Smooth muscle cell (in vitro differentiated cells): ENCODE results near the gene FMNL2. TPM values are rescaled to one million over a fixed set of nuclear protein-coding genes. Genes with fewer than 3 reads are reported as not detected.
A peak's percentile ranks its signal among the peaks of the same experiment; 100 is the strongest.

Experiments
- DNase-seq: peaks from one replicate; lab custom pipeline; 2025; ENCODE audit not compliant: unreplicated experiment; lab: John Stamatoyannopoulos, UW
- H2AFZ ChIP-seq: fragments of 200-600 bp; sonication (generic); 2 replicates; pipeline ENCODE4 v1.6.0; 2016; ENCODE audit warnings: antibody characterized with exemption, low read depth, mild to moderate bottlenecking
- H3F3A ChIP-seq: fragments of 200-600 bp; sonication (generic); 2 replicates; pipeline ENCODE4 v1.6.0; 2017; ENCODE audit warnings: antibody characterized with exemption, low read depth
- H3K27ac ChIP-seq: fragments of 200-600 bp; sonication (generic); 2 replicates; pipeline ENCODE4 v1.5.1; 2016; ENCODE audit warnings: low read depth, mild to moderate bottlenecking
- H3K27me3 ChIP-seq: fragments of 200-600 bp; sonication (generic); 2 replicates; pipeline ENCODE4 v1.6.1; 2016; ENCODE audit warnings: low read depth, mild to moderate bottlenecking
- H3K36me3 ChIP-seq: fragments of 200-600 bp; sonication (generic); 2 replicates; pipeline ENCODE4 v1.5.1; 2016; ENCODE audit warnings: low read depth
- H3K4me1 ChIP-seq: fragments of 200-600 bp; sonication (generic); 2 replicates; pipeline ENCODE4 v1.5.1; 2016; ENCODE audit warnings: low read depth
- H3K4me2 ChIP-seq: fragments of 200-600 bp; sonication (generic); 2 replicates; pipeline ENCODE4 v1.6.0; 2016; ENCODE audit warnings: mild to moderate bottlenecking
- H3K4me3 ChIP-seq: fragments of 200-600 bp; sonication (generic); 2 replicates; pipeline ENCODE4 v1.5.1; 2016; ENCODE audit warnings: mild to moderate bottlenecking
- H3K79me2 ChIP-seq: fragments of 200-600 bp; sonication (generic); 2 replicates; pipeline ENCODE4 v1.6.0; 2016; ENCODE audit warnings: low read depth, mild to moderate bottlenecking
- H3K9ac ChIP-seq: fragments of 200-600 bp; sonication (generic); 2 replicates; pipeline ENCODE4 v1.6.0; 2016; ENCODE audit warnings: low read depth
- H3K9me3 ChIP-seq: fragments of 200-600 bp; sonication (generic); replicated peaks from 2 replicates; pipeline ENCODE4 v1.5.1; 2016; ENCODE audit warnings: low read depth
- H4K20me1 ChIP-seq: fragments of 200-600 bp; sonication (generic); 2 replicates; pipeline ENCODE4 v1.6.0; 2016; ENCODE audit warnings: low read depth
- WGBS: methylation state at CpG from one replicate; pipeline ENCODE4 v1.1.7; 2016; ENCODE audit warnings: low lambda C conversion rate; 5-methylcytosine and 5-hydroxymethylcytosine counted together
- polyA plus RNA-seq: library from polyadenylated mRNA; unstranded; fragments of >200 nt; fragmentation: Nextera tagmentation; extraction: Ambion mirVana; gene quantifications from 2 replicates; pipeline ENCODE4 v1.2.1, GENCODE V29; 2016
- total RNA-seq: library from RNA; depleted of rRNA; stranded (reverse); fragments of >200 nt; gene quantifications from 2 replicates; pipeline ENCODE4 v1.2.3, GENCODE V29; 2014
- TF ChIP-seq, protein P1 (sequence below): fragments of 200-600 bp; sonication (generic); IDR thresholded peaks from 2 replicates; pipeline ENCODE4 v1.5.1; 2017; ENCODE audit warnings: borderline replicate concordance, mild to moderate bottlenecking, antibody characterized with exemption; ENCODE audit not compliant: insufficient read depth, poor library complexity, severe bottlenecking

The FMNL2 gene
- total and polyA plus RNA-seq, 2 experiments from 2014 or later: 7.4 to 37.3 TPM

DNA sequence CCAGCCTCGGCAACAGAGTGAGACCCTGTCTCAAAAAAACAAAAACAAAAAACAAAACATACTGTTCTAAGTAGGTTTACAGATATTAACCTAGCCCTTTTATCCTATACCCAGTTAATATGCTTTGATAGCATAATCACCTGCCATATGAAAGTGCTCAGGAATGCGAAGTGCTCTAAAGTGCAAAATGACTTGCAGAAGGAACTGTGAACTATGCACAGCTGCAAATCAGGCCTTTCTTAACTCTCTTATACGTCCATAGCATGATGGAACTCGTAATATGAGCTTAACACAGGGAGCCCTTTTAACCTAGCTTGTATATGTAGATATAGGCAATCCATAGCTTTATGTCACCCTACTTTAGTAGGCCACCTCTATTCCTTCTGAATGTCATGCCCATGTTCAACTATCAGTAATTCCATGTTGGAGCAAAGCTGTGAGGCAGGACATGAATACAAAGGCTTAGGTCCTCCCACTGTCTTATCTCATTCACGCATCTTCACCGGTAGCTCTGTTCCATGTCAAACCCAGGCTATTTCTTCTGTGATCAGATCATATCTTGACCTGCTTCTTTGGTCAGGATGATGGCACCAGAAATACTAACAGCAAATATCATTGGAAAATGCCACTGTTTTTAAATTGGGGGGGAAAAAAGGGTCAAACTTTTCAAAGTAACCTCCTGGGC, 309.4 kb downstream of the FMNL2 start:
- H3K27ac ChIP-seq: no peak overlapping the region
- WGBS: 88% methylated on average over 6 of the region's 6 CpGs
- no peak overlapping the region for H3K4me2 ChIP-seq
- H3K4me3 ChIP-seq: no peak overlapping the region
- no peaks in the 10 kb centered on the region for H4K20me1 ChIP-seq
- no peak overlapping the region for H3K9ac ChIP-seq
- no peaks in the 10 kb centered on the region for H3K27me3 ChIP-seq
- no peaks in the 10 kb centered on the region for H3K79me2 ChIP-seq
- H3K36me3 ChIP-seq: no peaks in the 10 kb centered on the region
- H3F3A ChIP-seq: peaks cover 7% of the 10 kb centered on the region
- H3K9me3 ChIP-seq: no peaks in the 10 kb centered on the region
- H2AFZ ChIP-seq: no peak overlapping the region
- no peak for DNase-seq
- TF ChIP-seq, protein P1, sequence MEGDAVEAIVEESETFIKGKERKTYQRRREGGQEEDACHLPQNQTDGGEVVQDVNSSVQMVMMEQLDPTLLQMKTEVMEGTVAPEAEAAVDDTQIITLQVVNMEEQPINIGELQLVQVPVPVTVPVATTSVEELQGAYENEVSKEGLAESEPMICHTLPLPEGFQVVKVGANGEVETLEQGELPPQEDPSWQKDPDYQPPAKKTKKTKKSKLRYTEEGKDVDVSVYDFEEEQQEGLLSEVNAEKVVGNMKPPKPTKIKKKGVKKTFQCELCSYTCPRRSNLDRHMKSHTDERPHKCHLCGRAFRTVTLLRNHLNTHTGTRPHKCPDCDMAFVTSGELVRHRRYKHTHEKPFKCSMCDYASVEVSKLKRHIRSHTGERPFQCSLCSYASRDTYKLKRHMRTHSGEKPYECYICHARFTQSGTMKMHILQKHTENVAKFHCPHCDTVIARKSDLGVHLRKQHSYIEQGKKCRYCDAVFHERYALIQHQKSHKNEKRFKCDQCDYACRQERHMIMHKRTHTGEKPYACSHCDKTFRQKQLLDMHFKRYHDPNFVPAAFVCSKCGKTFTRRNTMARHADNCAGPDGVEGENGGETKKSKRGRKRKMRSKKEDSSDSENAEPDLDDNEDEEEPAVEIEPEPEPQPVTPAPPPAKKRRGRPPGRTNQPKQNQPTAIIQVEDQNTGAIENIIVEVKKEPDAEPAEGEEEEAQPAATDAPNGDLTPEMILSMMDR: no peak
- peaks cover 5% of the 10 kb centered on the region for H3K4me1 ChIP-seq

- Histone ChIP-seq H3K4me3 (no peak overlapping the region), H3K9me3 (no peaks in the 10 kb centered on the region), H3K4me2 (peak overlapping the region; percentile 34), H4K20me1 (no peaks in the 10 kb centered on the region), H3K4me1 (peaks cover 5% of the 10 kb centered on the region), H3F3A (peaks cover 7% of the 10 kb centered on the region), H3K27ac (peak overlapping the region; percentile 90), H2AFZ (no peak overlapping the region), H3K27me3 (no peaks in the 10 kb centered on the region), H3K79me2 (no peaks in the 10 kb centered on the region), H3K9ac (no peak overlapping the region), H3K36me3 (no peaks in the 10 kb centered on the region)
- no peak for DNase-seq
- WGBS: 53% methylated on average over 4 of the region's 4 CpGs
- TF ChIP-seq, protein P1: no peak
These were observed 311.3 kb downstream of the FMNL2 start for GRCh38 chr2:152646264-152646663.

- 30% methylated on average over 3 of the region's 3 CpGs for WGBS
- H3K27ac ChIP-seq: peak overlapping the region; percentile 90
- peaks cover 5% of the 10 kb centered on the region for H3K4me1 ChIP-seq
- no peaks in the 10 kb centered on the region for H3K79me2 ChIP-seq
- H4K20me1 ChIP-seq: no peaks in the 10 kb centered on the region
- no peaks in the 10 kb centered on the region for H3K36me3 ChIP-seq
- TF ChIP-seq, protein P1: no peak
- peak overlapping the region; percentile 51 for H3K4me2 ChIP-seq
- no peak overlapping the region for H2AFZ ChIP-seq
- H3K9me3 ChIP-seq: no peaks in the 10 kb centered on the region
- no peak overlapping the region for H3K4me3 ChIP-seq
- no peak for DNase-seq
- H3K27me3 ChIP-seq: no peaks in the 10 kb centered on the region
- peak overlapping the region; percentile 32 for H3K9ac ChIP-seq
- peaks cover 7% of the 10 kb centered on the region for H3F3A ChIP-seq
These were observed 311.8 kb downstream of the FMNL2 start for GRCh38 chr2:152646775-152647174.

GRCh38 chr2:152647552-152647951, 312.6 kb downstream of the FMNL2 start:
- H3K27ac ChIP-seq: peak overlapping the region; percentile 90
- DNase-seq: no peak
- H4K20me1 ChIP-seq: no peaks in the 10 kb centered on the region
- H3K27me3 ChIP-seq: no peaks in the 10 kb centered on the region
- H3F3A ChIP-seq: peaks cover 7% of the 10 kb centered on the region
- 92% methylated on average over 9 of the region's 9 CpGs for WGBS
- H3K9ac ChIP-seq: peak overlapping the region; percentile 32
- no peaks in the 10 kb centered on the region for H3K36me3 ChIP-seq
- H3K9me3 ChIP-seq: no peaks in the 10 kb centered on the region
- no peak overlapping the region for H2AFZ ChIP-seq
- H3K79me2 ChIP-seq: no peaks in the 10 kb centered on the region
- H3K4me1 ChIP-seq: peaks cover 5% of the 10 kb centered on the region
- TF ChIP-seq, protein P1: no peak
- no peak overlapping the region for H3K4me2 ChIP-seq
- no peak overlapping the region for H3K4me3 ChIP-seq
